K562 (cell line): Measurements from ENCODE around the gene LONRF2. TPM values are rescaled to one million over a fixed set of nuclear protein-coding genes. Genes with fewer than 3 reads are reported as not detected.

ENCODE experiments used
- C11orf30 ChIP-seq: fragments of 450-650 bp; IDR thresholded peaks from 2 replicates; pipeline ENCODE4 v1.6.1; 2016; ENCODE audit warnings: low read depth, mild to moderate bottlenecking
- CHD1 ChIP-seq: fragments of 200-600 bp; sonication (generic); IDR thresholded peaks from one replicate; pipeline ENCODE4 v1.6.1; 2012; ENCODE audit warnings: mild to moderate bottlenecking, moderate library complexity, low read length, inconsistent platforms
- GATAD2A ChIP-seq: fragments of 450-650 bp; IDR thresholded peaks from 2 replicates; pipeline ENCODE4 v1.6.1; 2017
- GTF2E2 ChIP-seq: fragments of 200-800 bp; sonication (Bioruptor generic); IDR thresholded peaks from 2 replicates; pipeline ENCODE4 v1.6.1; 2016; ENCODE audit warnings: missing genetic modification characterization, missing compliant biosample characterization
- HOXB6 ChIP-seq: fragments of 250-450 bp; sonication (Bioruptor Pico); IDR thresholded peaks from 2 replicates; pipeline ENCODE4 v1.5.1; 2022; ENCODE audit warnings: mild to moderate bottlenecking, borderline replicate concordance
- MBD2 ChIP-seq: sonication (generic); IDR thresholded peaks from 2 replicates; pipeline ENCODE4 v1.6.1; 2016; ENCODE audit warnings: low read depth, borderline replicate concordance
- MXI1 ChIP-seq: IDR thresholded peaks from 2 replicates; pipeline ENCODE4 v1.6.1; 2011; ENCODE audit warnings: low read depth, mild to moderate bottlenecking, improper control_type of control experiment, low read length
- NFIX ChIP-seq: fragments of 250-450 bp; sonication (Bioruptor Pico); IDR thresholded peaks from 2 replicates; pipeline ENCODE4 v1.4.0; 2020; ENCODE audit warnings: low read depth, mild to moderate bottlenecking, moderate library complexity
- NONO ChIP-seq, 2 experiments: fragments of 200-400 bp in 1 of 2; fragments of 450-650 bp in 1 of 2; formaldehyde crosslinking in 1 of 2; IDR thresholded peaks; 2 replicates each; pipeline ENCODE4 v1.6.1; 2017; ENCODE audit warnings: low read depth in 2 of 2, mild to moderate bottlenecking in 2 of 2, moderate library complexity in 2 of 2, low read length in 1 of 2
- SAFB ChIP-seq: fragments of 200-400 bp; formaldehyde crosslinking; IDR thresholded peaks from 2 replicates; pipeline ENCODE4 v1.6.1; 2017; ENCODE audit warnings: low read depth, low read length, borderline replicate concordance
- SMARCB1 ChIP-seq: IDR thresholded peaks from 2 replicates; pipeline ENCODE4 v1.6.1; 2011; ENCODE audit warnings: improper control_type of control experiment, low read depth; ENCODE audit not compliant: insufficient read length
- SMARCE1 ChIP-seq: fragments of 450-650 bp; IDR thresholded peaks from 2 replicates; pipeline ENCODE4 v1.7.1; 2016; ENCODE audit warnings: mild to moderate bottlenecking
- ZBTB8A ChIP-seq: fragments of 450-650 bp; IDR thresholded peaks from 2 replicates; pipeline ENCODE4 v1.6.1; 2018; ENCODE audit warnings: mild to moderate bottlenecking, moderate library complexity; ENCODE audit not compliant: partially characterized antibody
- ZFP30 ChIP-seq: fragments of 250-450 bp; sonication (Bioruptor Pico); IDR thresholded peaks from 2 replicates; pipeline ENCODE4 v1.8.0; 2022; ENCODE audit warnings: moderate library complexity, mild to moderate bottlenecking, inconsistent platforms, borderline replicate concordance
- ZNF165 ChIP-seq: fragments of 250-450 bp; sonication (Bioruptor Pico); IDR thresholded peaks from 2 replicates; pipeline ENCODE4 v1.4.0; 2020; ENCODE audit warnings: borderline replicate concordance
- ZNF175 ChIP-seq: fragments of 200-800 bp; sonication (Bioruptor generic); IDR thresholded peaks from 2 replicates; pipeline ENCODE4 v1.6.1; 2016; ENCODE audit warnings: low read depth, mild to moderate bottlenecking, missing genetic modification characterization, missing compliant biosample characterization
- ZNF551 ChIP-seq: fragments of 250-450 bp; sonication (Bioruptor Pico); IDR thresholded peaks from 2 replicates; pipeline ENCODE4 v1.5.0; 2021; ENCODE audit warnings: mild to moderate bottlenecking, moderate library complexity
- ZZZ3 ChIP-seq: fragments of 450-650 bp; IDR thresholded peaks from 2 replicates; pipeline ENCODE4 v1.6.1; 2016; ENCODE audit warnings: antibody characterized with exemption, mild to moderate bottlenecking, moderate library complexity
- polyA plus RNA-seq, 8 experiments: library from polyadenylated mRNA; depleted of rRNA in 4 of 8; stranded (reverse) in 5 of 8; unstranded in 3 of 8; fragments of >200 nt; fragmentation: Nextera tagmentation in 2 of 8; fragmentation: Illumina TruSeq in 1 of 8; extraction: Ambion mirVana in 2 of 8; extraction: Trizol in 1 of 8; gene quantifications; 2 replicates each; pipeline versions ENCODE4 v1.2.1 to v1.2.3, GENCODE V29; 2011 to 2014; ENCODE audit warnings: inconsistent platforms in 1 of 8, missing spikeins in 1 of 8
- total RNA-seq, 7 experiments: library from RNA; depleted of rRNA in 6 of 7; stranded (reverse); fragments of >200 nt in 6 of 7; fragmentation: Illumina TruSeq in 2 of 7; extraction: Trizol in 2 of 7; gene quantifications; 2 replicates each; pipeline versions ENCODE4 v1.2.1 to v1.2.3, GENCODE V29; 2011 to 2021; ENCODE audit warnings: low replicate concordance in 1 of 7
- TF ChIP-seq, protein P1 (sequence below): fragments of 450-650 bp; formaldehyde crosslinking; IDR thresholded peaks from 2 replicates; pipeline ENCODE4 v1.4.0; 2020; ENCODE audit warnings: mild to moderate bottlenecking, moderate library complexity
- TF ChIP-seq, protein P2 (sequence below), 2 experiments: IDR thresholded peaks; 2 replicates each; pipeline ENCODE4 v1.6.1; 2012; ENCODE audit warnings: improper control_type of control experiment in 2 of 2, low read depth in 2 of 2, low read length in 2 of 2, borderline replicate concordance in 1 of 2
- TF ChIP-seq, protein P3 (sequence below): fragments of 450-650 bp; IDR thresholded peaks from 2 replicates; pipeline ENCODE4 v1.6.1; 2018; ENCODE audit warnings: mild to moderate bottlenecking, low read depth; ENCODE audit not compliant: partially characterized antibody

The LONRF2 gene
- total and polyA plus RNA-seq, 9 of the 15 experiments (the other 6 are each of a cell fraction or from before 2014, with no cell fraction given): 0.35 to 5.0 (median 2.7) TPM

DNA sequence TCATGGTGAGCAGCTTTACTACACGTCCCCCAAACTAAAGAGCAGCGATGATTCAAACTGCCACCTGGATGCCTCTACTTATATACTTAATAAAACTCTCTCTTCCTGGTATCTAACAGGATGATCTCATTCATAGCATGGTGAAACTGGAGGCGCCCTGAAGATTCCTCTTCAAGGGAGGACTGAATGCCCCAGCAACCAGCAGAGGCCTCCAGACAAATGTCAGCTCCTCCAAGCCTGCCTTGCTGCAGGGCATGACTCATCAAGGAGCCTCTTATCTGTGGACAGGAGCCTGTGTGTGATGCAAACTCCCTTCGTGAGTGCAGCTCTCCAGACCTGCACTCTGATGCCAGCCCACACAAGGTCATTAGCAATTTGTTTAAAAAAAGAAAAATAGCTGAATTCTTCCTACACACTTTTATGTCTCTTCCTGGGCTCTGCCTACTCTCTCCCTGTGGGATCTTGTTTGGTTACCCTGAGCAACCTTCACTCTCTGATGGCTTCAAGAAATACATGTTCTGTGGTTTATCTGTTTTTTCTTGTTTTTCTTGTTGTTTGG is 30.2 kb downstream of the LONRF2 start (continued):
- TF ChIP-seq, protein P1, sequence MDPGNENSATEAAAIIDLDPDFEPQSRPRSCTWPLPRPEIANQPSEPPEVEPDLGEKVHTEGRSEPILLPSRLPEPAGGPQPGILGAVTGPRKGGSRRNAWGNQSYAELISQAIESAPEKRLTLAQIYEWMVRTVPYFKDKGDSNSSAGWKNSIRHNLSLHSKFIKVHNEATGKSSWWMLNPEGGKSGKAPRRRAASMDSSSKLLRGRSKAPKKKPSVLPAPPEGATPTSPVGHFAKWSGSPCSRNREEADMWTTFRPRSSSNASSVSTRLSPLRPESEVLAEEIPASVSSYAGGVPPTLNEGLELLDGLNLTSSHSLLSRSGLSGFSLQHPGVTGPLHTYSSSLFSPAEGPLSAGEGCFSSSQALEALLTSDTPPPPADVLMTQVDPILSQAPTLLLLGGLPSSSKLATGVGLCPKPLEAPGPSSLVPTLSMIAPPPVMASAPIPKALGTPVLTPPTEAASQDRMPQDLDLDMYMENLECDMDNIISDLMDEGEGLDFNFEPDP (CRISPR knock-in tag): no peak
- TF ChIP-seq ZNF165 (CRISPR knock-in tag) (0 out of 2 replicates have a peak, but pooled peaks have one; percentile 31), HOXB6 (CRISPR knock-in tag) (no peak), ZZZ3 (no peak), SMARCB1 (peak; percentile 93), ZNF175 (CRISPR knock-in tag) (0 out of 2 replicates have a peak, but pooled peaks have one; percentile 36), CHD1 (no peak), GATAD2A (peak; percentile 96), ZNF551 (CRISPR knock-in tag) (no peak), C11orf30 (peak; percentile 72), MBD2 (peak; percentile 75), MXI1 (no peak), ZBTB8A (no peak), SMARCE1 (peak; percentile 97), NFIX (no peak), SAFB (no peak), NONO (IDR thresholded peaks at IDR 0.05; ENCODE audit: low read depth in 2 of 2, low read length in 1 of 2) (no peak; a peak in 1 of 4 replicates), GTF2E2 (tag) (no peak), ZFP30 (no peak)
- TF ChIP-seq, protein P2, sequence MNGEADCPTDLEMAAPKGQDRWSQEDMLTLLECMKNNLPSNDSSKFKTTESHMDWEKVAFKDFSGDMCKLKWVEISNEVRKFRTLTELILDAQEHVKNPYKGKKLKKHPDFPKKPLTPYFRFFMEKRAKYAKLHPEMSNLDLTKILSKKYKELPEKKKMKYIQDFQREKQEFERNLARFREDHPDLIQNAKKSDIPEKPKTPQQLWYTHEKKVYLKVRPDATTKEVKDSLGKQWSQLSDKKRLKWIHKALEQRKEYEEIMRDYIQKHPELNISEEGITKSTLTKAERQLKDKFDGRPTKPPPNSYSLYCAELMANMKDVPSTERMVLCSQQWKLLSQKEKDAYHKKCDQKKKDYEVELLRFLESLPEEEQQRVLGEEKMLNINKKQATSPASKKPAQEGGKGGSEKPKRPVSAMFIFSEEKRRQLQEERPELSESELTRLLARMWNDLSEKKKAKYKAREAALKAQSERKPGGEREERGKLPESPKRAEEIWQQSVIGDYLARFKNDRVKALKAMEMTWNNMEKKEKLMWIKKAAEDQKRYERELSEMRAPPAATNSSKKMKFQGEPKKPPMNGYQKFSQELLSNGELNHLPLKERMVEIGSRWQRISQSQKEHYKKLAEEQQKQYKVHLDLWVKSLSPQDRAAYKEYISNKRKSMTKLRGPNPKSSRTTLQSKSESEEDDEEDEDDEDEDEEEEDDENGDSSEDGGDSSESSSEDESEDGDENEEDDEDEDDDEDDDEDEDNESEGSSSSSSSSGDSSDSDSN (IDR thresholded peaks at IDR 0.05; ENCODE audit: borderline replicate concordance in 1 of 2, low read depth in 2 of 2, low read length in 2 of 2): 0 out of 4 replicates have a peak, but pooled peaks have one; percentile 32 to 35
- TF ChIP-seq, protein P3, sequence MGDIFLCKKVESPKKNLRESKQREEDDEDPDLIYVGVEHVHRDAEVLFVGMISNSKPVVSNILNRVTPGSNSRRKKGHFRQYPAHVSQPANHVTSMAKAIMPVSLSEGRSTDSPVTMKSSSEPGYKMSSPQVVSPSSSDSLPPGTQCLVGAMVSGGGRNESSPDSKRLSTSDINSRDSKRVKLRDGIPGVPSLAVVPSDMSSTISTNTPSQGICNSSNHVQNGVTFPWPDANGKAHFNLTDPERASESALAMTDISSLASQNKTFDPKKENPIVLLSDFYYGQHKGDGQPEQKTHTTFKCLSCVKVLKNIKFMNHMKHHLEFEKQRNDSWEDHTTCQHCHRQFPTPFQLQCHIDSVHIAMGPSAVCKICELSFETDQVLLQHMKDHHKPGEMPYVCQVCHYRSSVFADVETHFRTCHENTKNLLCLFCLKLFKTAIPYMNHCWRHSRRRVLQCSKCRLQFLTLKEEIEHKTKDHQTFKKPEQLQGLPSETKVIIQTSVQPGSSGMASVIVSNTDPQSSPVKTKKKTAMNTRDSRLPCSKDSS: no peak
